Liver (tissue), 9 donors: ENCODE measurements around the gene BDKRB2. TPM values are rescaled to one million over a fixed set of nuclear protein-coding genes. Genes with fewer than 3 reads are reported as not detected.

ENCODE experiments used
- DNase-seq: peaks from one replicate; pipeline ENCODE4 v3.0.0-alpha.2; 2017; ENCODE audit warnings: low spot score
- H3K27ac ChIP-seq, 2 donors: one replicate each; pipeline ENCODE4 v1.7.0; 2013; ENCODE audit warnings: inconsistent platforms in 2 of 2, low read length in 2 of 2, control low read depth in 1 of 2, low read depth in 1 of 2, mild to moderate bottlenecking in 1 of 2
- H3K27me3 ChIP-seq, 4 donors: one replicate each; pipeline versions ENCODE4 v1.6.1 to v1.7.0; 2013; ENCODE audit warnings: low read length in 3 of 4, inconsistent platforms in 1 of 4, mild to moderate bottlenecking in 1 of 4, moderate library complexity in 1 of 4; ENCODE audit not compliant: control insufficient read depth in 4 of 4, insufficient read depth in 4 of 4
- H3K36me3 ChIP-seq, 4 donors: one replicate each; pipeline versions ENCODE4 v1.6.1 to v1.7.0; 2013; ENCODE audit warnings: low read length in 3 of 4, mild to moderate bottlenecking in 3 of 4, low read depth in 1 of 4, moderate library complexity in 1 of 4; ENCODE audit not compliant: control insufficient read depth in 4 of 4, insufficient read depth in 3 of 4
- H3K4me1 ChIP-seq, 4 donors: one replicate each; pipeline versions ENCODE4 v1.6.1 to v1.7.0; 2013; ENCODE audit warnings: low read length in 3 of 4, mild to moderate bottlenecking in 3 of 4, moderate library complexity in 1 of 4; ENCODE audit not compliant: control insufficient read depth in 4 of 4, insufficient read depth in 4 of 4
- H3K4me3 ChIP-seq, 3 donors: one replicate each; pipeline versions ENCODE4 v1.6.1 to v1.7.0; 2013; ENCODE audit warnings: low read length in 3 of 3, control low read depth in 1 of 3, low read depth in 1 of 3, mild to moderate bottlenecking in 1 of 3
- H3K9ac ChIP-seq, 2 donors: one replicate each; pipeline ENCODE4 v1.7.0; 2013; ENCODE audit warnings: low read length in 2 of 2, mild to moderate bottlenecking in 2 of 2, moderate library complexity in 2 of 2, control low read depth in 1 of 2, low read depth in 1 of 2
- H3K9me3 ChIP-seq, 4 donors: one replicate each; pipeline versions ENCODE4 v1.6.1 to v1.7.0; 2013; ENCODE audit warnings: low read length in 3 of 4; ENCODE audit not compliant: control insufficient read depth in 4 of 4
- CTCF ChIP-seq: fragments of 150-350 bp; IDR thresholded peaks from 2 replicates; pipeline ENCODE4 v1.5.1; 2017; ENCODE audit warnings: improper control_type of control experiment, low read depth, low read length; ENCODE audit not compliant: missing input control
- EGR1 ChIP-seq, 2 donors: IDR thresholded peaks; 2 replicates each; pipeline ENCODE4 v1.6.1; 2016 to 2018; ENCODE audit warnings: antibody characterized with exemption in 2 of 2, low read depth in 2 of 2
- FOXA1 ChIP-seq: IDR thresholded peaks from 2 replicates; pipeline ENCODE4 v1.6.1; 2016; ENCODE audit warnings: antibody characterized with exemption
- FOXA2 ChIP-seq: IDR thresholded peaks from 2 replicates; pipeline ENCODE4 v1.6.1; 2016; ENCODE audit warnings: antibody characterized with exemption
- GABPA ChIP-seq, 2 donors: IDR thresholded peaks in 1 of 2; conservative IDR thresholded peaks in 1 of 2; 2 replicates each; pipeline ENCODE4 v1.6.1; 2016; ENCODE audit warnings: antibody characterized with exemption in 2 of 2, mild to moderate bottlenecking in 1 of 2, moderate library complexity in 1 of 2
- HNF4A ChIP-seq, 2 donors: conservative IDR thresholded peaks; 2 replicates each; pipeline ENCODE4 v1.6.1; 2016; ENCODE audit warnings: antibody characterized with exemption in 2 of 2, mild to moderate bottlenecking in 2 of 2
- JUND ChIP-seq, 2 donors: IDR thresholded peaks; 2 replicates each; pipeline ENCODE4 v1.6.1; 2016; ENCODE audit warnings: antibody characterized with exemption in 2 of 2
- RAD21 ChIP-seq, 2 donors: IDR thresholded peaks; 2 replicates each; pipeline ENCODE4 v1.6.1; 2016; ENCODE audit warnings: antibody characterized with exemption in 2 of 2, mild to moderate bottlenecking in 2 of 2
- RXRA ChIP-seq, 2 donors: IDR thresholded peaks; 2 replicates each; pipeline ENCODE4 v1.6.1; 2017 to 2018; ENCODE audit warnings: antibody characterized with exemption in 2 of 2, mild to moderate bottlenecking in 1 of 2
- YY1 ChIP-seq: IDR thresholded peaks from 2 replicates; pipeline ENCODE4 v1.6.1; 2016; ENCODE audit warnings: antibody characterized with exemption, mild to moderate bottlenecking
- WGBS: extraction: QIAGEN DNeasy Blood & Tissue Kit; methylation state at CpG from one replicate; pipeline ENCODE4 v1.1.7; 2013; 5-methylcytosine and 5-hydroxymethylcytosine counted together
- polyA plus RNA-seq, 2 donors: library from polyadenylated mRNA; stranded (reverse) in 1 of 2; unstranded in 1 of 2; fragments of 200-250 nt in 1 of 2; fragments of >200 nt in 1 of 2; fragmentation: Nextera tagmentation in 1 of 2; extraction: Ambion mirVana in 1 of 2; gene quantifications; one replicate each; pipeline versions ENCODE4 v1.2.1 to v1.2.3, GENCODE V29; 2013 to 2015
- total RNA-seq, 2 donors: library from RNA; depleted of rRNA; stranded (reverse); fragments of >200 nt; gene quantifications; one replicate each; pipeline ENCODE4 v1.2.3, GENCODE V29; 2014
- TF ChIP-seq, protein P1 (sequence below): IDR thresholded peaks from 2 replicates; pipeline ENCODE4 v1.6.1; 2016; ENCODE audit warnings: antibody characterized with exemption, mild to moderate bottlenecking
- donor health status: healthy.
- donor health status: healthy.
- donor health status: healthy.
- donor health status: healthy.
- donor health status: healthy.

Gene BDKRB2
- total and polyA plus RNA-seq, 4 donors, result 0.10 to 0.25 (median 0.17) TPM

DNA sequence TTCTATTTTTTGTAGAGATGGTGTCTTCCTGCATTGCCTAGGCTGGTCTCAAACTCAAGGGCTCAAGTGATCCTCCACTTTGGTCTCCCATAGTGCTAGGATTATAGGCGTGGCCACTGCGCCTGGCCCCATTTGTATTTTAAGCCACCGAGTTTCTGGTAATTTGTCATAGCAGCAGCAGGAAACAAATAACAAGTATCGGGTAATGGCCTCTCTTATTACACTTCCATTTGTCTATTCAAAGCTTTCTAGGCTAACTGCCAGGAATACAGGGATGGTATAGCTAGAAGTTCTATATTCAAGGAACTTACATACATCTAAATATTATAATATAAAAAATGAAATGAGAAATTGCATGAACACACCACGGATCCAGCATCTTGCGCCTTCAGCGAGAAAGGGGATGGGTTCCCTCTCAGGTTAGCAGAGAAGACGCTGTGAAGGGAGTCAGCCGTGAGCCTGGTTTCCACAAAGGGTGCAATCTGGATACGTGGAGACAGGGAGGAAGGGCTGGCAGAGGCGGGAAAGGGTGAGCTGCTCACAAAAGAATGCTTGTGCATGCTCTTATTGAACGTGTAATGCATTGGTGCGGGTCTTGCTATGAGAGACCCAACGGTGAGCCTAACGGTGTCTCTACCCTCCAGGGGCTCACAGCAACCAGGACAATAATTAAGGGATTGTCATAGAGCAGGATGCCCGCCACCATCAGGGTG is 60.9 kb downstream of the BDKRB2 start:
- Histone ChIP-seq H3K4me1 (peaks cover 0 to 14% (median 10%) of the 10 kb centered on the region in 4 donors), H3K9ac (no peak overlapping the region), H3K27me3 (no peaks in the 10 kb centered on the region), H3K27ac (no peak overlapping the region), H3K36me3 (no peaks in the 10 kb centered on the region), H3K9me3 (no peaks in the 10 kb centered on the region), H3K4me3 (no peak overlapping the region)
- TF ChIP-seq FOXA1 (no peak), RAD21 (IDR thresholded peaks at IDR 0.05) (no peak)
- no peak for DNase-seq
- WGBS, result 89% methylated on average over 16 of the region's 16 CpGs

GRCh38 chr14:96267336-96267735 is 62.7 kb downstream of the BDKRB2 start:
- no peaks in the 10 kb centered on the region for H3K9me3 ChIP-seq
- no peak for TF ChIP-seq HNF4A (conservative IDR thresholded peaks at IDR 0.05)
- TF ChIP-seq FOXA2, result no peak
- TF ChIP-seq RXRA (IDR thresholded peaks at IDR 0.05), result no peak
- no peak overlapping the region for H3K27ac ChIP-seq
- no peaks in the 10 kb centered on the region for H3K36me3 ChIP-seq
- no peak overlapping the region for H3K4me3 ChIP-seq
- WGBS, result 41% methylated on average over 3 of the region's 3 CpGs
- H3K27me3 ChIP-seq, result no peaks in the 10 kb centered on the region
- H3K4me1 ChIP-seq, result peaks cover 0 to 14% (median 10%) of the 10 kb centered on the region in 4 donors
- DNase-seq, result peak; percentile 34
- no peak overlapping the region for H3K9ac ChIP-seq

DNA sequence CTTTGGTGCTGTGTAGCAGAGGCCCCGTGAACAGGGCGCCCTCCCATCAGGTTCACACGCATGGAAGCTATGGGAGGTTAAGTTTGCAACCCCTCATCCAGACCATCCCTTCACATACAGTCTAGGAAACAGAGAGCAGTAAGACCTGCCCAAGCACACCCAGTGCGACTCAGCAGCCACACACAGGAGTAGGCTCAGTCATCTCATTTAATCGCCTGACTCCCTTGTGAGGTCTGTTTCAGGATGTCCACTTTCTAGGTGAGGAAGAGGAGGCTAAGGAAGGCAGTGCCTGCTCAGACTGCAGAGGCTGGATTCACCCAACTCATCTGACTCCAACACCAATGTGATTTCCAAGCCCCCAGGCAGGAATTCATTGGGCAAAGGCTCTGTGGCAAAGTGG is 63.3 kb downstream of the BDKRB2 start:
- no peak for TF ChIP-seq FOXA2
- TF ChIP-seq CTCF, result no peak
- no peak for TF ChIP-seq JUND (IDR thresholded peaks at IDR 0.05)
- TF ChIP-seq, protein P1, sequence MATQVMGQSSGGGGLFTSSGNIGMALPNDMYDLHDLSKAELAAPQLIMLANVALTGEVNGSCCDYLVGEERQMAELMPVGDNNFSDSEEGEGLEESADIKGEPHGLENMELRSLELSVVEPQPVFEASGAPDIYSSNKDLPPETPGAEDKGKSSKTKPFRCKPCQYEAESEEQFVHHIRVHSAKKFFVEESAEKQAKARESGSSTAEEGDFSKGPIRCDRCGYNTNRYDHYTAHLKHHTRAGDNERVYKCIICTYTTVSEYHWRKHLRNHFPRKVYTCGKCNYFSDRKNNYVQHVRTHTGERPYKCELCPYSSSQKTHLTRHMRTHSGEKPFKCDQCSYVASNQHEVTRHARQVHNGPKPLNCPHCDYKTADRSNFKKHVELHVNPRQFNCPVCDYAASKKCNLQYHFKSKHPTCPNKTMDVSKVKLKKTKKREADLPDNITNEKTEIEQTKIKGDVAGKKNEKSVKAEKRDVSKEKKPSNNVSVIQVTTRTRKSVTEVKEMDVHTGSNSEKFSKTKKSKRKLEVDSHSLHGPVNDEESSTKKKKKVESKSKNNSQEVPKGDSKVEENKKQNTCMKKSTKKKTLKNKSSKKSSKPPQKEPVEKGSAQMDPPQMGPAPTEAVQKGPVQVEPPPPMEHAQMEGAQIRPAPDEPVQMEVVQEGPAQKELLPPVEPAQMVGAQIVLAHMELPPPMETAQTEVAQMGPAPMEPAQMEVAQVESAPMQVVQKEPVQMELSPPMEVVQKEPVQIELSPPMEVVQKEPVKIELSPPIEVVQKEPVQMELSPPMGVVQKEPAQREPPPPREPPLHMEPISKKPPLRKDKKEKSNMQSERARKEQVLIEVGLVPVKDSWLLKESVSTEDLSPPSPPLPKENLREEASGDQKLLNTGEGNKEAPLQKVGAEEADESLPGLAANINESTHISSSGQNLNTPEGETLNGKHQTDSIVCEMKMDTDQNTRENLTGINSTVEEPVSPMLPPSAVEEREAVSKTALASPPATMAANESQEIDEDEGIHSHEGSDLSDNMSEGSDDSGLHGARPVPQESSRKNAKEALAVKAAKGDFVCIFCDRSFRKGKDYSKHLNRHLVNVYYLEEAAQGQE, result no peak
- TF ChIP-seq RAD21 (IDR thresholded peaks at IDR 0.05), result no peak
- no peak for TF ChIP-seq EGR1 (IDR thresholded peaks at IDR 0.05; ENCODE audit: low read depth in 2 of 2)
- no peak for TF ChIP-seq GABPA (IDR thresholded peaks at IDR 0.05 in 1 of 2, conservative IDR thresholded peaks at IDR 0.05 in 1 of 2)
- no peak for TF ChIP-seq YY1
- H3K9ac ChIP-seq, result no peak overlapping the region
- H3K27me3 ChIP-seq, result no peaks in the 10 kb centered on the region
- peaks cover 0 to 14% (median 10%) of the 10 kb centered on the region in 4 donors for H3K4me1 ChIP-seq
- DNase-seq, result peak; percentile 31
- H3K27ac ChIP-seq, result peak overlapping the region in 1 of 2 donors; percentile 0
- H3K9me3 ChIP-seq, result no peaks in the 10 kb centered on the region
- 96% methylated on average over 5 of the region's 5 CpGs for WGBS
- H3K36me3 ChIP-seq, result no peaks in the 10 kb centered on the region
- no peak overlapping the region for H3K4me3 ChIP-seq
